Subcutaneous abdominal adipose tissue (tissue), 5 donors: Measurements from ENCODE around the gene CYP2S1.
"Not testable (repeated sequence)": the region's sequence is repeated elsewhere in the genome, so short reads cannot be mapped to it uniquely, and the experiment has no call there.

ENCODE experiments used
- H3K27ac ChIP-seq: one replicate; pipeline ENCODE4 v1.7.0; 2013; ENCODE audit warnings: low read depth, mild to moderate bottlenecking, inconsistent platforms, low read length, moderate library complexity
- H3K27me3 ChIP-seq, 5 donors: one replicate each; pipeline ENCODE4 v1.7.0; 2013; ENCODE audit warnings: low read length in 5 of 5, inconsistent platforms in 1 of 5; ENCODE audit not compliant: control insufficient read depth in 5 of 5, insufficient read depth in 4 of 5
- H3K36me3 ChIP-seq, 5 donors: one replicate each; pipeline ENCODE4 v1.7.0; 2013; ENCODE audit warnings: low read length in 5 of 5; ENCODE audit not compliant: control insufficient read depth in 5 of 5, insufficient read depth in 5 of 5
- H3K4me1 ChIP-seq, 5 donors: one replicate each; pipeline ENCODE4 v1.7.0; 2013; ENCODE audit warnings: low read length in 5 of 5, mild to moderate bottlenecking in 3 of 5, moderate library complexity in 1 of 5; ENCODE audit not compliant: control insufficient read depth in 5 of 5, insufficient read depth in 5 of 5
- H3K4me3 ChIP-seq, 5 donors: one replicate each; pipeline ENCODE4 v1.7.0; 2013; ENCODE audit warnings: low read length in 5 of 5, low read depth in 1 of 5
- H3K9ac ChIP-seq, 5 donors: one replicate each; pipeline ENCODE4 v1.7.0; 2013; ENCODE audit warnings: low read length in 5 of 5, mild to moderate bottlenecking in 4 of 5, moderate library complexity in 3 of 5
- H3K9me3 ChIP-seq, 5 donors: one replicate each; pipeline ENCODE4 v1.7.0; 2013; ENCODE audit warnings: low read length in 5 of 5; ENCODE audit not compliant: control insufficient read depth in 5 of 5
- donor health status: healthy.
- donor health status: healthy.
- donor health status: healthy.
- donor health status: healthy.
- donor health status: healthy.

Gene CYP2S1

GRCh38 chr19:41172297-41173164 lies 20.5 kb upstream of the CYP2S1 start:
- Histone ChIP-seq H3K27me3 (peaks cover 0 to 3% (median 0%) of the 10 kb centered on the region in 5 donors), H3K4me3 (no peak overlapping the region), H3K9me3 (no peaks in the 10 kb centered on the region), H3K27ac (no peak overlapping the region), H3K36me3 (no peaks in the 10 kb centered on the region), H3K9ac (no peak overlapping the region), H3K4me1 (peaks cover 0 to 7% (median 2%) of the 10 kb centered on the region in 5 donors)

- Histone ChIP-seq H3K9ac (no peak overlapping the region), H3K4me1 (peaks cover 0 to 7% (median 2%) of the 10 kb centered on the region in 5 donors), H3K36me3 (no peaks in the 10 kb centered on the region), H3K27me3 (peaks cover 0 to 3% (median 0%) of the 10 kb centered on the region in 5 donors), H3K27ac (no peak overlapping the region), H3K4me3 (no peak overlapping the region), H3K9me3 (no peaks in the 10 kb centered on the region)
These were observed 18.6 kb upstream of the CYP2S1 start for GRCh38 chr19:41174297-41174928.

GRCh38 chr19:41175801-41176777 lies 16.9 kb upstream of the CYP2S1 start:
- Histone ChIP-seq H3K27me3 (peaks cover 0 to 3% (median 0%) of the 10 kb centered on the region in 5 donors), H3K9me3 (no peaks in the 10 kb centered on the region), H3K4me3 (peak overlapping the region in 2 of 5 donors; percentile 19 to 39), H3K27ac (no peak overlapping the region), H3K9ac (no peak overlapping the region), H3K36me3 (no peaks in the 10 kb centered on the region), H3K4me1 (peaks cover 0 to 7% (median 2%) of the 10 kb centered on the region in 5 donors)

GRCh38 chr19:41180173-41180572 lies 12.8 kb upstream of the CYP2S1 start:
- H3K4me3 ChIP-seq, H3K27ac ChIP-seq, H3K9me3 ChIP-seq, H3K36me3 ChIP-seq, H3K4me1 ChIP-seq, H3K9ac ChIP-seq, H3K27me3 ChIP-seq: not testable (repeated sequence)

- H3K9ac ChIP-seq = no peak overlapping the region
These were observed 5.8 kb upstream of the CYP2S1 start for GRCh38 chr19:41186971-41187883.

GRCh38 chr19:41187884-41188279 lies 5.1 kb upstream of the CYP2S1 start:
- H3K36me3 ChIP-seq = no peaks in the 10 kb centered on the region
- H3K4me1 ChIP-seq = peaks cover 0 to 13% (median 8%) of the 10 kb centered on the region in 5 donors
- H3K4me3 ChIP-seq = no peak overlapping the region
- H3K27ac ChIP-seq = no peak overlapping the region
- no peak overlapping the region for H3K9ac ChIP-seq
- no peaks in the 10 kb centered on the region for H3K9me3 ChIP-seq
- H3K27me3 ChIP-seq = peaks cover 10 to 27% (median 12%) of the 10 kb centered on the region in 5 donors

More at GRCh38 chr19:41186971-41187883, 5.8 kb upstream of the CYP2S1 start:
- peaks cover 0 to 8% (median 3%) of the 10 kb centered on the region in 5 donors for H3K4me1 ChIP-seq
- no peaks in the 10 kb centered on the region for H3K36me3 ChIP-seq
- no peak overlapping the region for H3K27ac ChIP-seq
- no peaks in the 10 kb centered on the region for H3K9me3 ChIP-seq
- H3K4me3 ChIP-seq = no peak overlapping the region
- H3K27me3 ChIP-seq = peaks cover 4 to 21% (median 6%) of the 10 kb centered on the region in 5 donors

- H3K9ac ChIP-seq = no peak overlapping the region
- H3K4me3 ChIP-seq = no peak overlapping the region
- no peak overlapping the region for H3K27ac ChIP-seq
- no peaks in the 10 kb centered on the region for H3K9me3 ChIP-seq
- H3K36me3 ChIP-seq = no peaks in the 10 kb centered on the region
- peaks cover 16 to 37% (median 21%) of the 10 kb centered on the region in 5 donors for H3K27me3 ChIP-seq
- peaks cover 0 to 23% (median 16%) of the 10 kb centered on the region in 5 donors for H3K4me1 ChIP-seq
These were observed 3.5 kb upstream of the CYP2S1 start for GRCh38 chr19:41189425-41190065.

GRCh38 chr19:41193430-41194156 lies 574 bp downstream of the CYP2S1 start:
- Histone ChIP-seq H3K9ac (no peak overlapping the region), H3K4me1 (peaks cover 0 to 24% (median 17%) of the 10 kb centered on the region in 5 donors), H3K4me3 (peak overlapping the region in 3 of 5 donors; percentile 42 to 54 (median 53)), H3K9me3 (no peaks in the 10 kb centered on the region), H3K27ac (no peak overlapping the region), H3K27me3 (peaks cover 17 to 45% (median 27%) of the 10 kb centered on the region in 5 donors), H3K36me3 (no peaks in the 10 kb centered on the region)
